Kidney (tissue), 14 donors: ENCODE measurements around the gene CAMK2B. TPM values are rescaled to one million over a fixed set of nuclear protein-coding genes. Genes with fewer than 3 reads are reported as not detected.

Experiments
- DNase-seq, 5 donors: peaks; one replicate each; pipeline ENCODE4 v3.0.0-alpha.2; 2013 to 2020
- FAIRE-seq: peaks from 2 replicates; lab custom pipeline; 2012; peaks lifted over from hg19 to GRCh38; lab: Jason Lieb, UNC
- H3K27ac ChIP-seq, 2 donors: one replicate each; pipeline ENCODE4 v1.7.0; 2013; ENCODE audit warnings: low read depth in 2 of 2, low read length in 2 of 2, inconsistent platforms in 1 of 2
- H3K27me3 ChIP-seq: one replicate; pipeline ENCODE4 v1.7.1; 2013; ENCODE audit warnings: low read length, inconsistent platforms; ENCODE audit not compliant: control insufficient read depth, insufficient read depth
- H3K36me3 ChIP-seq, 3 donors: one replicate each; pipeline versions ENCODE4 v1.7.0 to v1.7.1; 2013; ENCODE audit warnings: low read length in 3 of 3, control low read depth in 1 of 3, inconsistent platforms in 1 of 3; ENCODE audit not compliant: insufficient read depth in 3 of 3, control insufficient read depth in 2 of 3
- H3K4me1 ChIP-seq, 3 donors: one replicate each; pipeline versions ENCODE4 v1.7.0 to v1.7.1; 2013; ENCODE audit warnings: low read length in 3 of 3, inconsistent platforms in 1 of 3, low read depth in 1 of 3; ENCODE audit not compliant: control insufficient read depth in 2 of 3, insufficient read depth in 2 of 3
- H3K4me3 ChIP-seq, 3 donors: one replicate each; pipeline versions ENCODE4 v1.7.0 to v1.8.1; 2013; ENCODE audit warnings: low read length in 3 of 3, control low read depth in 1 of 3, inconsistent platforms in 1 of 3
- H3K9ac ChIP-seq, 3 donors: one replicate each; pipeline versions ENCODE4 v1.7.0 to v1.7.1; 2013; ENCODE audit warnings: low read length in 3 of 3, control low read depth in 1 of 3, inconsistent platforms in 1 of 3
- H3K9me3 ChIP-seq, 3 donors: one replicate each; pipeline versions ENCODE4 v1.7.0 to v1.7.1; 2013; ENCODE audit warnings: low read length in 3 of 3, control low read depth in 1 of 3, inconsistent platforms in 1 of 3; ENCODE audit not compliant: control insufficient read depth in 2 of 3, insufficient read depth in 1 of 3
- CTCF ChIP-seq: IDR thresholded peaks from 3 replicates; pipeline ENCODE4 v1.5.1; 2012; ENCODE audit warnings: mild to moderate bottlenecking, moderate library complexity, borderline replicate concordance; ENCODE audit not compliant: insufficient read depth; ENCODE audit errors: extremely low read depth
- intact Hi-C: fragments of 100-400 bp; cut with DNase I; formaldehyde crosslinking; loops from one replicate; pipeline ENCODE4 v1.11.1; 2022
- polyA plus RNA-seq: library from polyadenylated mRNA; stranded (reverse); fragments of 350-450 nt; fragmentation: Illumina TruSeq; extraction: RNeasy Lipid Tissue Mini Kit (QIAGEN cat#74804); gene quantifications from one replicate; pipeline ENCODE4 v1.2.3, GENCODE V29; 2014; ENCODE audit warnings: low read depth, low replicate concordance; ENCODE audit not compliant: insufficient read depth
- total RNA-seq: library from RNA; stranded (reverse); fragmentation: NEBNext Ultra II Directional; extraction: Animal tissue kit (Norgen Biotek cat#: 25700); gene quantifications from one replicate; pipeline ENCODE4 v1.2.1, GENCODE V29; 2021
- donor health status: control.
- donor health status: control.
- donor health status: control.
- donor health status: control.
- donor health status: control.
- donor health status: DM: yes; HTN: yes; CAD: no.
- donor health status: Normal renal cell carcinoma (clear cell type).

The CAMK2B gene
- total and polyA plus RNA-seq, 2 donors from 2014 or later = 1.1 to 3.2 TPM

GRCh38 chr7:44185729-44186128 is 139.7 kb downstream of the CAMK2B start:
- intact Hi-C loops = no loop called here
- Histone ChIP-seq H3K4me3 (no peak overlapping the region), H3K27me3 (no peaks in the 10 kb centered on the region), H3K27ac (no peak overlapping the region), H3K9me3 (peaks cover 0 to 14% (median 0%) of the 10 kb centered on the region in 3 donors), H3K36me3 (no peaks in the 10 kb centered on the region), H3K9ac (no peak overlapping the region), H3K4me1 (no peaks in the 10 kb centered on the region)
- FAIRE-seq (no peak), DNase-seq (no peak)
- no peak for TF ChIP-seq CTCF

- intact Hi-C loops = no loop called here
Observed at GRCh38 chr7:44184873-44185446, 140.4 kb downstream of the CAMK2B start.

GRCh38 chr7:44184206-44184872 is 141.1 kb downstream of the CAMK2B start:
- Histone ChIP-seq H3K9ac (no peak overlapping the region), H3K27me3 (no peaks in the 10 kb centered on the region), H3K4me1 (no peaks in the 10 kb centered on the region), H3K36me3 (no peaks in the 10 kb centered on the region), H3K27ac (no peak overlapping the region), H3K4me3 (no peak overlapping the region), H3K9me3 (peaks cover 0 to 14% (median 0%) of the 10 kb centered on the region in 3 donors)
- intact Hi-C loops = no loop called here
- TF ChIP-seq CTCF = no peak
- DNase-seq (no peak), FAIRE-seq (no peak)

More at GRCh38 chr7:44184873-44185446, 140.4 kb downstream of the CAMK2B start:
- H3K4me1 ChIP-seq = no peaks in the 10 kb centered on the region
- H3K9ac ChIP-seq = no peak overlapping the region
- H3K27ac ChIP-seq = no peak overlapping the region
- DNase-seq (no peak), FAIRE-seq (no peak)
- H3K36me3 ChIP-seq = no peaks in the 10 kb centered on the region
- TF ChIP-seq CTCF = no peak
- H3K27me3 ChIP-seq = no peaks in the 10 kb centered on the region
- H3K4me3 ChIP-seq = no peak overlapping the region
- peaks cover 0 to 14% (median 0%) of the 10 kb centered on the region in 3 donors for H3K9me3 ChIP-seq
